Measurements from ENCODE around the gene MTMR12.

MTMR12 gene

GRCh38 chr5:32285510-32286138 lies 27.1 kb downstream of the MTMR12 start:
- Histone ChIP-seq H3K9me2 (replicated peaks; ENCODE audit: control insufficient read depth, low read length) (no peaks in the 10 kb centered on the region), H3K4me2 (ENCODE audit: low read length) (no peak overlapping the region), H4K20me1 (ENCODE audit: control insufficient read depth, insufficient read depth, low read depth, low read length) (peaks cover 6% of the 10 kb centered on the region; the same call in 1 of the 2 replicates), H3K4me3 (ENCODE audit: low read length) (no peak overlapping the region), H3K79me2 (ENCODE audit: control insufficient read depth, low read length) (peaks cover 99% of the 10 kb centered on the region), H3K27me3 (ENCODE audit: control insufficient read depth, low read length) (no peaks in the 10 kb centered on the region), H3K36me3 (ENCODE audit: control insufficient read depth, low read length) (peaks cover 59% of the 10 kb centered on the region), H3K27ac (ENCODE audit: low read depth, low read length) (no peak overlapping the region), H3F3A (ENCODE audit: control insufficient read depth, insufficient read depth) (peaks cover 6% of the 10 kb centered on the region; the same call in 1 of the 2 replicates), H3K9me3 (ENCODE audit: control insufficient read depth, insufficient read depth, low read length) (no peaks in the 10 kb centered on the region), H3K4me1 (ENCODE audit: control insufficient read depth, low read length) (peaks cover 23% of the 10 kb centered on the region)
- TF ChIP-seq EZH2phosphoT487 (IDR thresholded peaks at IDR 0.05; ENCODE audit: borderline replicate concordance, low read length) (no peak), CTCF (IDR thresholded peaks at IDR 0.05; ENCODE audit: low read depth, low read length, poor library complexity, severe bottlenecking) (no peak)

GRCh38 chr5:32283539-32284377 lies 29.0 kb downstream of the MTMR12 start:
- no peak overlapping the region for H3K4me2 ChIP-seq (ENCODE audit: low read length)
- H4K20me1 ChIP-seq (ENCODE audit: control insufficient read depth, insufficient read depth, low read depth, low read length) = peaks cover 12% of the 10 kb centered on the region; the same call in 1 of the 2 replicates
- peaks cover 40% of the 10 kb centered on the region for H3K4me1 ChIP-seq (ENCODE audit: control insufficient read depth, low read length)
- H3K9me2 ChIP-seq (replicated peaks; ENCODE audit: control insufficient read depth, low read length) = no peaks in the 10 kb centered on the region
- H3K4me3 ChIP-seq (ENCODE audit: low read length) = no peak overlapping the region
- H3K27me3 ChIP-seq (ENCODE audit: control insufficient read depth, low read length) = no peaks in the 10 kb centered on the region
- H3K27ac ChIP-seq (ENCODE audit: low read depth, low read length) = no peak overlapping the region
- peaks cover 6% of the 10 kb centered on the region; the same call in 1 of the 2 replicates for H3F3A ChIP-seq (ENCODE audit: control insufficient read depth, insufficient read depth)
- H3K9me3 ChIP-seq (ENCODE audit: control insufficient read depth, insufficient read depth, low read length) = no peaks in the 10 kb centered on the region
- TF ChIP-seq CTCF (IDR thresholded peaks at IDR 0.05; ENCODE audit: low read depth, low read length, poor library complexity, severe bottlenecking) (no peak), EZH2phosphoT487 (IDR thresholded peaks at IDR 0.05; ENCODE audit: borderline replicate concordance, low read length) (no peak)
- H3K36me3 ChIP-seq (ENCODE audit: control insufficient read depth, low read length) = peaks cover 63% of the 10 kb centered on the region
- peaks cover 98% of the 10 kb centered on the region for H3K79me2 ChIP-seq (ENCODE audit: control insufficient read depth, low read length)

GRCh38 chr5:32283061-32283460 lies 29.7 kb downstream of the MTMR12 start:
- TF ChIP-seq EZH2phosphoT487 (IDR thresholded peaks at IDR 0.05; ENCODE audit: borderline replicate concordance, low read length) = no peak
- no peak for TF ChIP-seq CTCF (IDR thresholded peaks at IDR 0.05; ENCODE audit: low read depth, low read length, poor library complexity, severe bottlenecking)
- no peak overlapping the region for H3K27ac ChIP-seq (ENCODE audit: low read depth, low read length)
- H3K4me2 ChIP-seq (ENCODE audit: low read length) = no peak overlapping the region
- H4K20me1 ChIP-seq (ENCODE audit: control insufficient read depth, insufficient read depth, low read depth, low read length) = peaks cover 12% of the 10 kb centered on the region; the same call in 1 of the 2 replicates
- peaks cover 69% of the 10 kb centered on the region for H3K36me3 ChIP-seq (ENCODE audit: control insufficient read depth, low read length)
- H3K4me1 ChIP-seq (ENCODE audit: control insufficient read depth, low read length) = peaks cover 47% of the 10 kb centered on the region
- H3K79me2 ChIP-seq (ENCODE audit: control insufficient read depth, low read length) = peaks cover 98% of the 10 kb centered on the region
- no peaks in the 10 kb centered on the region for H3K9me2 ChIP-seq (replicated peaks; ENCODE audit: control insufficient read depth, low read length)
- H3F3A ChIP-seq (ENCODE audit: control insufficient read depth, insufficient read depth) = peaks cover 9% of the 10 kb centered on the region; the same call in 1 of the 2 replicates
- no peaks in the 10 kb centered on the region for H3K27me3 ChIP-seq (ENCODE audit: control insufficient read depth, low read length)
- no peak overlapping the region for H3K4me3 ChIP-seq (ENCODE audit: low read length)
- no peaks in the 10 kb centered on the region for H3K9me3 ChIP-seq (ENCODE audit: control insufficient read depth, insufficient read depth, low read length)

Measured in DOHH2 (cell line).